Esophagus squamous epithelium (tissue), 5 donors: Measurements from ENCODE around the gene CLOCK. TPM values are rescaled to one million over a fixed set of nuclear protein-coding genes. Genes with fewer than 3 reads are reported as not detected.

ENCODE experiments used
- DNase-seq: peaks from one replicate; lab custom pipeline; 2025; lab: John Stamatoyannopoulos, UW
- H3K27ac ChIP-seq, 4 donors: fragments of 200-600 bp; sonication (generic); one replicate each; pipeline ENCODE4 v1.5.1; 2016 to 2019; ENCODE audit warnings: mild to moderate bottlenecking in 1 of 4
- H3K27me3 ChIP-seq, 4 donors: fragments of 200-600 bp; sonication (generic); 1 replicate in 3 of 4; 2 replicates in 1 of 4; pipeline versions ENCODE4 v1.5.1 to v1.6.0; 2017 to 2021; ENCODE audit warnings: antibody characterized with exemption in 1 of 4
- H3K36me3 ChIP-seq, 3 donors: fragments of 200-600 bp; sonication (generic); one replicate each; pipeline ENCODE4 v1.5.1; 2016 to 2019
- H3K4me1 ChIP-seq, 3 donors: fragments of 200-600 bp; sonication (generic); one replicate each; pipeline ENCODE4 v1.5.1; 2017 to 2019
- H3K4me3 ChIP-seq, 4 donors: fragments of 200-600 bp; sonication (generic); 1 replicate in 3 of 4; 2 replicates in 1 of 4; pipeline ENCODE4 v1.5.1; 2016 to 2019; ENCODE audit warnings: mild to moderate bottlenecking in 2 of 4, moderate library complexity in 1 of 4
- H3K9me3 ChIP-seq, 3 donors: fragments of 200-600 bp; sonication (generic); one replicate each; pipeline ENCODE4 v1.5.1; 2016 to 2019
- CTCF ChIP-seq, 6 experiments: fragments of 450-650 bp in 4 of 6; fragments of 200-600 bp in 2 of 6; sonication (generic) in 2 of 6; IDR thresholded peaks; one replicate each; pipeline ENCODE4 v1.5.1; 2016 to 2019; ENCODE audit warnings: antibody characterized with exemption in 6 of 6, mild to moderate bottlenecking in 4 of 6, moderate library complexity in 4 of 6
- POLR2A ChIP-seq, 4 donors: fragments of 450-650 bp; IDR thresholded peaks; one replicate each; pipeline ENCODE4 v1.6.1; 2017; ENCODE audit warnings: antibody characterized with exemption in 4 of 4, mild to moderate bottlenecking in 4 of 4, moderate library complexity in 3 of 4
- WGBS, 2 donors: methylation state at CpG; one replicate each; pipeline ENCODE4 v1.1.5; 2018; 5-methylcytosine and 5-hydroxymethylcytosine counted together
- intact Hi-C: fragments of 100-400 bp; cut with DNase I; formaldehyde crosslinking; loops from one replicate; pipeline ENCODE4 v1.15.0; 2022
- total RNA-seq, 4 donors: library from RNA; depleted of rRNA; stranded (reverse); fragments of >200 nt; gene quantifications; one replicate each; pipeline ENCODE4 v1.1.0, GENCODE V29; 2016
- donor health status: DM: yes; HTN: yes; CAD: no.

The CLOCK gene
- total RNA-seq, 4 donors from 2014 or later: 15.2 to 39.3 (median 32.6) TPM

GRCh38 chr4:55575513-55575912 lies 28.8 kb upstream of the CLOCK start:
- no peaks in the 10 kb centered on the region for H3K4me1 ChIP-seq
- H3K27ac ChIP-seq: no peak overlapping the region
- H3K4me3 ChIP-seq: no peak overlapping the region
- TF ChIP-seq POLR2A (IDR thresholded peaks at IDR 0.05) (no peak), CTCF (IDR thresholded peaks at IDR 0.05) (no peak)
- intact Hi-C loops: no loop called here
- 68 to 88% methylated on average over 1 of the region's 1 CpG for WGBS, 2 donors
- no peaks in the 10 kb centered on the region for H3K27me3 ChIP-seq
- DNase-seq: no peak
- H3K9me3 ChIP-seq: peaks cover 4 to 20% (median 19%) of the 10 kb centered on the region in 3 donors
- H3K36me3 ChIP-seq: no peaks in the 10 kb centered on the region

- no peak for TF ChIP-seq CTCF (IDR thresholded peaks at IDR 0.05)
- TF ChIP-seq POLR2A (IDR thresholded peaks at IDR 0.05): no peak
- intact Hi-C loops: no loop called here
- H3K4me1 ChIP-seq: no peaks in the 10 kb centered on the region
- no peak overlapping the region for H3K4me3 ChIP-seq
- H3K9me3 ChIP-seq: peaks cover 4 to 20% (median 19%) of the 10 kb centered on the region in 3 donors
- 67 to 75% methylated on average over 1 of the region's 1 CpG for WGBS, 2 donors
- DNase-seq: no peak
- no peak overlapping the region for H3K27ac ChIP-seq
- H3K36me3 ChIP-seq: no peaks in the 10 kb centered on the region
- no peaks in the 10 kb centered on the region for H3K27me3 ChIP-seq
These were observed 27.5 kb upstream of the CLOCK start for GRCh38 chr4:55574252-55574651.

- Histone ChIP-seq H3K9me3 (peaks cover 4 to 19% (median 14%) of the 10 kb centered on the region in 3 donors), H3K27me3 (no peaks in the 10 kb centered on the region), H3K36me3 (no peaks in the 10 kb centered on the region), H3K4me1 (no peaks in the 10 kb centered on the region), H3K27ac (no peak overlapping the region), H3K4me3 (no peak overlapping the region)
- intact Hi-C loops: no loop called here
- no peak for DNase-seq
- TF ChIP-seq CTCF (IDR thresholded peaks at IDR 0.05) (no peak), POLR2A (IDR thresholded peaks at IDR 0.05) (no peak)
- WGBS, 2 donors: 80 to 90% methylated on average over 3 of the region's 3 CpGs
These were observed 25.1 kb upstream of the CLOCK start for GRCh38 chr4:55571806-55572205.

- TF ChIP-seq CTCF (IDR thresholded peaks at IDR 0.05): no peak
- TF ChIP-seq POLR2A (IDR thresholded peaks at IDR 0.05): no peak
- no peak overlapping the region for H3K27ac ChIP-seq
- no peak for DNase-seq
- no peaks in the 10 kb centered on the region for H3K36me3 ChIP-seq
- H3K4me1 ChIP-seq: no peaks in the 10 kb centered on the region
- WGBS, 2 donors: 58 to 61% methylated on average over 1 of the region's 1 CpG
- intact Hi-C loops: no loop called here
- H3K4me3 ChIP-seq: no peak overlapping the region
- H3K9me3 ChIP-seq: no peaks in the 10 kb centered on the region
- H3K27me3 ChIP-seq: no peaks in the 10 kb centered on the region
These were observed 22.3 kb upstream of the CLOCK start for GRCh38 chr4:55568905-55569504.

- intact Hi-C loops: no loop called here
- Histone ChIP-seq H3K4me3 (no peak overlapping the region), H3K9me3 (no peaks in the 10 kb centered on the region), H3K27ac (no peak overlapping the region), H3K36me3 (no peaks in the 10 kb centered on the region), H3K4me1 (no peaks in the 10 kb centered on the region), H3K27me3 (no peaks in the 10 kb centered on the region)
- DNase-seq: no peak
- no peak for TF ChIP-seq CTCF (IDR thresholded peaks at IDR 0.05)
- 87 to 88% methylated on average over 1 of the region's 1 CpG for WGBS, 2 donors
These were observed 15.2 kb upstream of the CLOCK start for GRCh38 chr4:55561889-55562288.
